HL-60 (cell line): ENCODE data around the gene TFF2.

Experiments used
- DNase-seq, 2 experiments: peaks; one replicate each; pipeline ENCODE4 v3.0.0-alpha.2; 2010 to 2020; ENCODE audit warnings: low read depth in 1 of 2, low spot score in 1 of 2
- H3K27ac ChIP-seq: fragments of 250-450 bp; sonication (Bioruptor Pico); replicated peaks from 2 replicates; pipeline ENCODE4 v1.5.1; 2020; ENCODE audit warnings: mild to moderate bottlenecking, moderate library complexity
- H3K27me3 ChIP-seq: fragments of 250-450 bp; sonication (Bioruptor Pico); 2 replicates; pipeline ENCODE4 v1.5.1; 2021; ENCODE audit warnings: mild to moderate bottlenecking, moderate library complexity; ENCODE audit not compliant: insufficient read depth, poor library complexity, severe bottlenecking
- H3K4me3 ChIP-seq: replicated peaks from 2 replicates; pipeline ENCODE4 v1.5.1; 2011; ENCODE audit warnings: mild to moderate bottlenecking, control low read depth, low read length; ENCODE audit not compliant: insufficient read depth
- GABPA ChIP-seq: IDR thresholded peaks from 2 replicates; pipeline ENCODE4 v1.6.1; 2012; ENCODE audit warnings: low read depth
- POLR2AphosphoS5 ChIP-seq: IDR thresholded peaks from 2 replicates; pipeline ENCODE4 v1.6.1; 2012; ENCODE audit warnings: low read depth
- SPI1 ChIP-seq: IDR thresholded peaks from 2 replicates; pipeline ENCODE4 v1.6.1; 2012; ENCODE audit warnings: low read depth, mild to moderate bottlenecking, borderline replicate concordance
- TF ChIP-seq, protein P1 (sequence below): IDR thresholded peaks from one replicate; pipeline ENCODE4 v1.5.1; 2011; ENCODE audit warnings: low read length, control low read depth, inconsistent platforms; ENCODE audit not compliant: insufficient read depth
- TF ChIP-seq, protein P2 (sequence below): IDR thresholded peaks from 2 replicates; pipeline ENCODE4 v1.6.1; 2012; ENCODE audit warnings: low read depth; ENCODE audit not compliant: insufficient replicate concordance

The TFF2 gene

DNA sequence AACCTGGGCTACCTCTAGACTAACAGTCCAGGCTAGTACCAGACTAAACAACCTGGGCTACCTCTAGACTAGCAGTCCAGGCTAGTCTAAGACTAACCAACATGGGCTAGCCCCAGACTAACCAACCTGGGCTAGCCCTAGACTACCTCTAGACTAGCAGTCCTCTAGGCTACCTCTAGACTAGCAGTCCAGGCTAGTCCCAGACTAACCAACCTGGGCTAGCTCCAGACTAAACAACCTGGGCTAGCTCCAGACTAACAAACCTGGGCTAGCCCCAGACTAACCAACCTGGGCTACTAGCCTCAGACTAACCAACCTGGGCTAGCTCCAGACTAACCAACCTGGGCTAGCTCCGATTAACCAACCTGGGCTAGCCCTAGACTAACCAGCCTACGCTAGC, 2.0 kb downstream of the TFF2 start:
- Histone ChIP-seq H3K4me3 (no peak overlapping the region), H3K27ac (no peak overlapping the region), H3K27me3 (no peaks in the 10 kb centered on the region)
- no peak for TF ChIP-seq SPI1
- TF ChIP-seq, protein P1, sequence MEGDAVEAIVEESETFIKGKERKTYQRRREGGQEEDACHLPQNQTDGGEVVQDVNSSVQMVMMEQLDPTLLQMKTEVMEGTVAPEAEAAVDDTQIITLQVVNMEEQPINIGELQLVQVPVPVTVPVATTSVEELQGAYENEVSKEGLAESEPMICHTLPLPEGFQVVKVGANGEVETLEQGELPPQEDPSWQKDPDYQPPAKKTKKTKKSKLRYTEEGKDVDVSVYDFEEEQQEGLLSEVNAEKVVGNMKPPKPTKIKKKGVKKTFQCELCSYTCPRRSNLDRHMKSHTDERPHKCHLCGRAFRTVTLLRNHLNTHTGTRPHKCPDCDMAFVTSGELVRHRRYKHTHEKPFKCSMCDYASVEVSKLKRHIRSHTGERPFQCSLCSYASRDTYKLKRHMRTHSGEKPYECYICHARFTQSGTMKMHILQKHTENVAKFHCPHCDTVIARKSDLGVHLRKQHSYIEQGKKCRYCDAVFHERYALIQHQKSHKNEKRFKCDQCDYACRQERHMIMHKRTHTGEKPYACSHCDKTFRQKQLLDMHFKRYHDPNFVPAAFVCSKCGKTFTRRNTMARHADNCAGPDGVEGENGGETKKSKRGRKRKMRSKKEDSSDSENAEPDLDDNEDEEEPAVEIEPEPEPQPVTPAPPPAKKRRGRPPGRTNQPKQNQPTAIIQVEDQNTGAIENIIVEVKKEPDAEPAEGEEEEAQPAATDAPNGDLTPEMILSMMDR: no peak
- no peak for TF ChIP-seq GABPA
- TF ChIP-seq, protein P2, sequence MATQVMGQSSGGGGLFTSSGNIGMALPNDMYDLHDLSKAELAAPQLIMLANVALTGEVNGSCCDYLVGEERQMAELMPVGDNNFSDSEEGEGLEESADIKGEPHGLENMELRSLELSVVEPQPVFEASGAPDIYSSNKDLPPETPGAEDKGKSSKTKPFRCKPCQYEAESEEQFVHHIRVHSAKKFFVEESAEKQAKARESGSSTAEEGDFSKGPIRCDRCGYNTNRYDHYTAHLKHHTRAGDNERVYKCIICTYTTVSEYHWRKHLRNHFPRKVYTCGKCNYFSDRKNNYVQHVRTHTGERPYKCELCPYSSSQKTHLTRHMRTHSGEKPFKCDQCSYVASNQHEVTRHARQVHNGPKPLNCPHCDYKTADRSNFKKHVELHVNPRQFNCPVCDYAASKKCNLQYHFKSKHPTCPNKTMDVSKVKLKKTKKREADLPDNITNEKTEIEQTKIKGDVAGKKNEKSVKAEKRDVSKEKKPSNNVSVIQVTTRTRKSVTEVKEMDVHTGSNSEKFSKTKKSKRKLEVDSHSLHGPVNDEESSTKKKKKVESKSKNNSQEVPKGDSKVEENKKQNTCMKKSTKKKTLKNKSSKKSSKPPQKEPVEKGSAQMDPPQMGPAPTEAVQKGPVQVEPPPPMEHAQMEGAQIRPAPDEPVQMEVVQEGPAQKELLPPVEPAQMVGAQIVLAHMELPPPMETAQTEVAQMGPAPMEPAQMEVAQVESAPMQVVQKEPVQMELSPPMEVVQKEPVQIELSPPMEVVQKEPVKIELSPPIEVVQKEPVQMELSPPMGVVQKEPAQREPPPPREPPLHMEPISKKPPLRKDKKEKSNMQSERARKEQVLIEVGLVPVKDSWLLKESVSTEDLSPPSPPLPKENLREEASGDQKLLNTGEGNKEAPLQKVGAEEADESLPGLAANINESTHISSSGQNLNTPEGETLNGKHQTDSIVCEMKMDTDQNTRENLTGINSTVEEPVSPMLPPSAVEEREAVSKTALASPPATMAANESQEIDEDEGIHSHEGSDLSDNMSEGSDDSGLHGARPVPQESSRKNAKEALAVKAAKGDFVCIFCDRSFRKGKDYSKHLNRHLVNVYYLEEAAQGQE: no peak
- no peak for TF ChIP-seq POLR2AphosphoS5
- DNase-seq: no peak

DNA sequence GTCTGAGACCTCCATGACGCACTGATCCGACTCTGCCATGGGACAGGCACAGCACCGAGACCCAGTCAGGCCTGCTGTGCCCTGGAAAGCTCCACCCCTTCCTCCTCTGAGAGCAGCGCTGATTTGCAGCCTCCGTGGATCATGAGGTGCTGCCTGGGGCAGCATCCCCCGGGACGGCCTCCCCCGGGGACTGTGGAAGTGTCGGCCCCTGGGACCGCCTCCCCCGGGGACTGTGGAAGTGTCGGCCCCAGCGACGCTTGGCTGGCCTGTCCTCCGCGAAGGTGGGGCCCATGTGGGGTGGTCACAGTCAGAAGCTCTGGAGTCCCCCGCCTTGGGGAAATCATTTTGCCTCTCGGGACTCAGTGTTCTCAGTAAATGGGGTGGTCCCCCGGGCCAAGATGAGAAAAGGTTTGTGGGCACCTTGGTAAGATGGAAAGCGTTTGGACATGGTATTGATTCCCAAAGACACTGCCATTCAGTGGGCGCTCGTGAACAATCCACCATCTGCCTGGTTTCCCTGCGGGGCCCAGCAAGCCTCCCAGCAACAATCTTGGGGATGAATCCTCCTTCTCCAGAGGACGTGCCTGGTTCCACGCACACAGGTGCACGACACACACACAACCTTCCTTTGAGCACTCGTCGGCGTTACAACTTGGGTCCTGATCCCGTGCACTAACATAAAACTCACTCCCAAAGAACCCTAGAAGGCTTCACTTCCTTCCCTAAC, 3.0 kb downstream of the TFF2 start:
- Histone ChIP-seq H3K27ac (no peak overlapping the region), H3K27me3 (no peaks in the 10 kb centered on the region), H3K4me3 (no peak overlapping the region)
- no peak for DNase-seq
- TF ChIP-seq POLR2AphosphoS5 (no peak), GABPA (no peak)
- TF ChIP-seq, protein P1: no peak
- TF ChIP-seq, protein P2: no peak

DNA sequence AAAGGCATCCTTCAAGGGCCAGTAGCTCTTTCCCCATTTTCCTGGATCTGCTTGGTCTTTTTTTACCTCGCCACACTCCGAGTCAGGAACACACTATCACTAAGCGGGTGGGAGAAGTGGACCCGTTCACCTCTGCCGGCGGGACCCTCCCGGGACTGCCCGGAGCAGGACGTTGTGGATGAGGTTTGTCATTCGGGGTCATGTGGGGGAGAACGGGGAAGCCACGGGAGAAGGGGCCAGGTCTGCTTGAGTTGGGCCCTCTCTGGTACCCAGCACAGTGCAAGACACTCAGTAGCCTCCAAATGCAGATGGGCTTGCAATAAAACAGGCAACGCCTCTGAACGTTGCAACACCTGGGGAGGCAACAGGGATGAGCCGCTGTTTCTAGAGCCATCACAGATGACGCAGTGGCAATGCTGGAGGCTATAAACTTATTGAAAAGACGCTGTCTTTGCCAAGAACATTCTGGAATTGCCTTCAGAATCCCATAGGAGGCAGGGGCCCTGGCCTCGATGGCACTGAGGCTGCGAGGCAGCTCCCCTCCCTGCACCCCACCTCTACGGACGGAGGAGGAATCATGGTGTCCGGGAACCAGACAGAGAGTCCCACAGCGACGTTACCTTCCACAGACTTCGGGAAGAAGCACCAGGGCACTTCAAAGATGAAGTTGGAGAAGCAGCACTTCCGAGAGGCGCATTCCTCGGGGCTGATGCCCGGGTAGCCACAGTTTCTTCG, 3.8 kb downstream of the TFF2 start:
- TF ChIP-seq, protein P2: no peak
- TF ChIP-seq SPI1: no peak
- H3K27me3 ChIP-seq: no peaks in the 10 kb centered on the region
- no peak for DNase-seq
- no peak overlapping the region for H3K4me3 ChIP-seq
- H3K27ac ChIP-seq: no peak overlapping the region
